Stomach smooth muscle (tissue), 2 donors: ENCODE measurements around the gene PTPRK.
A peak's percentile ranks its signal among the peaks of the same experiment; 100 is the strongest.

ENCODE experiments used
- H3K27ac ChIP-seq: one replicate; pipeline ENCODE4 v1.7.0; 2013; ENCODE audit warnings: mild to moderate bottlenecking, low read length, inconsistent platforms
- H3K27me3 ChIP-seq, 2 donors: one replicate each; pipeline ENCODE4 v1.7.0; 2013; ENCODE audit warnings: low read length in 2 of 2; ENCODE audit not compliant: insufficient read depth in 2 of 2, control insufficient read depth in 1 of 2
- H3K36me3 ChIP-seq, 2 donors: one replicate each; pipeline ENCODE4 v1.7.0; 2013; ENCODE audit warnings: low read length in 2 of 2; ENCODE audit not compliant: control insufficient read depth in 2 of 2, insufficient read depth in 2 of 2
- H3K4me1 ChIP-seq: one replicate; pipeline ENCODE4 v1.7.0; 2013; ENCODE audit warnings: low read length; ENCODE audit not compliant: control insufficient read depth, insufficient read depth
- H3K4me3 ChIP-seq, 2 donors: one replicate each; pipeline ENCODE4 v1.7.0; 2013; ENCODE audit warnings: low read length in 2 of 2
- H3K9ac ChIP-seq, 2 donors: one replicate each; pipeline ENCODE4 v1.7.0; 2013; ENCODE audit warnings: low read length in 2 of 2, mild to moderate bottlenecking in 1 of 2
- H3K9me3 ChIP-seq, 2 donors: one replicate each; pipeline ENCODE4 v1.7.0; 2013; ENCODE audit warnings: low read length in 2 of 2; ENCODE audit not compliant: control insufficient read depth in 2 of 2
- donor health status: healthy.
- donor health status: Pancreatic carcinoma.

The PTPRK gene

DNA sequence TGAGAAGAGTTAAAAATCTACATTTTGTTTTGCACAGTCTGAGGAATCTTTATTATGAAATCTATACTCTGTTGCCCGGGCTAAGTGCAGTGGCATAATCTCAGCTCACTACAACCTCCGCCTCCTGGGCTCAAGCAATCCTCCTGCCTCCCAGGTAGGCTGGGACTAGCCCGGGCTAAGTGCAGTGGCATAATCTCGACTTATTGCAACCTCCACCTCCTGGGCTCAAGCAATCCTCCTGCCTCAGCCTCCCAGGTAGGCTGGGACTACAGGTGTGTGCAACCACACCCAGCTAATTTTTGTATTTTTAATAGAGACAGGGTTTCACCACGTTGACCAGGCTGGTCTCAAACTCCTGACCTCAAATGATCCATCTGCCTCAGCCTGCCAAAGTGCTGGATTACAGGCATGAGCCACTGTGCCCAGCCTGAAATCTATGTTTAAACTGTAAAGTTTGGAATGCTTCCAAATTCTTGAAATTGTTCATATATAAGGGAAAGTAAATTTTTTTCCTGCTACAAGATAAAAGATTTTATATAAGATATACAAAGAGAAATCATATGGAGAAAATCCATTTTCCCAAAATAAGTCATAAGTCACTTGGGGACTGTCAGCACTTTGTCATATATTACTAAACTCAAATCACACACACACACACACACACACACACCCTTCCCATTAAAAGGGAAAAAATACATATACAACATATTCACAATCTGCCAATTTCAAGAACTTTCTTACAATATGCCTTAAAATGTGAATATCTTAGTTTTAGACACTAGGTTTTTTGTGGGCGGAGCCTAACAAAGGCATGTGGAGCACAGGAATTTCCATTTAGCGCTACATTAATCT is 19.4 kb downstream of the PTPRK start:
- Histone ChIP-seq H3K27ac (no peak overlapping the region), H3K9ac (no peak overlapping the region), H3K36me3 (no peaks in the 10 kb centered on the region), H3K9me3 (no peaks in the 10 kb centered on the region), H3K4me1 (peaks cover 12% of the 10 kb centered on the region), H3K27me3 (no peaks in the 10 kb centered on the region), H3K4me3 (no peak overlapping the region)

DNA sequence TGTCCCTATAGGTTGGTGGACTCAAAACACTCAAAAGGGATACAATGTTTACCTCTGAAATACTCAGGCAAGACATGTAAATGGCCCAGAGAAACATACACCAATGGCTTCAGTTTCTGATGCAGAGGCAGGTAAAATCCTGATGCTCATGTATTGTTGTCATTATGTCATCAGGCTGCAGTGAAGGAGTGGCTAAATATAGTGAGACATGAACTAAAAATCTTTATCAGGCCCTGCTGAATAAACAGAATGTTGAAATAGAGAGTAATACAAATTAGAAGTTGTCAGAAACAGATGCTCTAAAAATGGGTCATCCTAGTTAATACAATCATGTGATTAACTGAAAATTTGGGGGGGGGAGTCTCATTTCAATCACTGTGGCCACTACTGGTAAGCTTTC is 20.4 kb downstream of the PTPRK start:
- no peaks in the 10 kb centered on the region for H3K27me3 ChIP-seq
- H3K4me3 ChIP-seq, result no peak overlapping the region
- no peaks in the 10 kb centered on the region for H3K9me3 ChIP-seq
- H3K36me3 ChIP-seq, result no peaks in the 10 kb centered on the region
- no peak overlapping the region for H3K9ac ChIP-seq
- H3K4me1 ChIP-seq, result peaks cover 12% of the 10 kb centered on the region
- no peak overlapping the region for H3K27ac ChIP-seq

DNA sequence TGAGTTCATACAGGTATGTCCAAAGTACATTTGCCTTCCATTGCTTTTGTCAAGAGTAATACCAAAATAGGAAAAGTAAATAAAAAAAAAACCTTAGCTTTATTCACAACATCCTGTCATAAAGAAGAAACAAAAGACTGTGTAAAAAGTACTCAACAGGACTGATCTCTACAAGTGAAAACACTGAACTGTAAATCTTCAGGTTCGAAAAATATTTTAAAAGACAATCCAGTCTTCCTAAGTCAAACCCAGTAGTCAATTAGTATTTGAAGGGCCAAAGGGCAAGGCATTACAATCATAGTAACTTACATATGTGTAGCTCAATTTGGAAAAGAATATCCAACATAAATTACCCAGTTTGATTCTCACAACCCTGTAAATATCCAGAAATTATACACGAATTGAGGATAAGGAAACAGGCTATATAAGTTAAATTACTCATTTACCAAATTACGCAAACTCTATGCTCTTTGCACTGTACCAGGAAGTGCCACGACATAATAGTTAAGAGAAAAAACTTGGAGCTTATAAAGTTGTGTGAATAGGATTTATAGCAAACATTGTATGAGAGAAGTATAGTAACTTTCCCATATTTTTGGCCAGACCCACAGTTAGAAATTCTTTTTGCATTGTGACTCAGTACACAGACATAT is 21.2 kb downstream of the PTPRK start:
- no peaks in the 10 kb centered on the region for H3K36me3 ChIP-seq
- peaks cover 8% of the 10 kb centered on the region for H3K4me1 ChIP-seq
- H3K4me3 ChIP-seq, result no peak overlapping the region
- H3K27me3 ChIP-seq, result no peaks in the 10 kb centered on the region
- H3K27ac ChIP-seq, result no peak overlapping the region
- H3K9me3 ChIP-seq, result no peaks in the 10 kb centered on the region
- H3K9ac ChIP-seq, result no peak overlapping the region

DNA sequence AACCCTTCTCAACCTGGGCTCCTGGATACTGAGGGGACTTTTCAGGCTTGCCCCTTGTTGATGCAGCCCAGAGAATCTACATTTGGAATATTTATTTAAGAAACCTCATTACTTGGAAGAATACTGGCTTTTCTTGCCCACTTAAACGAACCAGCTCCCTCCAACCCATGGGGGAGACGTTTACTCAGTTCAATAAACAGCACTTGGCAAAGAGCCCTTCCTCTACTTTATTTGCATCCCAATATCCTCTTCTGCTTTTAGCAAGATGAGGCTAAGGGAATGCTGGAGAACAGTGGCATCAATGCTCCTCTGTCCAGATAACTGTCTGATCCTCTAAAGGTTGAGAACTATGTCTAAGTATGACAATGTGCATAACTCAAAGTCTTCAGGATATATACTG is 22.2 kb downstream of the PTPRK start:
- no peaks in the 10 kb centered on the region for H3K9me3 ChIP-seq
- H3K9ac ChIP-seq, result no peak overlapping the region
- no peak overlapping the region for H3K4me3 ChIP-seq
- H3K27ac ChIP-seq, result no peak overlapping the region
- no peaks in the 10 kb centered on the region for H3K27me3 ChIP-seq
- no peaks in the 10 kb centered on the region for H3K36me3 ChIP-seq
- H3K4me1 ChIP-seq, result peaks cover 8% of the 10 kb centered on the region

DNA sequence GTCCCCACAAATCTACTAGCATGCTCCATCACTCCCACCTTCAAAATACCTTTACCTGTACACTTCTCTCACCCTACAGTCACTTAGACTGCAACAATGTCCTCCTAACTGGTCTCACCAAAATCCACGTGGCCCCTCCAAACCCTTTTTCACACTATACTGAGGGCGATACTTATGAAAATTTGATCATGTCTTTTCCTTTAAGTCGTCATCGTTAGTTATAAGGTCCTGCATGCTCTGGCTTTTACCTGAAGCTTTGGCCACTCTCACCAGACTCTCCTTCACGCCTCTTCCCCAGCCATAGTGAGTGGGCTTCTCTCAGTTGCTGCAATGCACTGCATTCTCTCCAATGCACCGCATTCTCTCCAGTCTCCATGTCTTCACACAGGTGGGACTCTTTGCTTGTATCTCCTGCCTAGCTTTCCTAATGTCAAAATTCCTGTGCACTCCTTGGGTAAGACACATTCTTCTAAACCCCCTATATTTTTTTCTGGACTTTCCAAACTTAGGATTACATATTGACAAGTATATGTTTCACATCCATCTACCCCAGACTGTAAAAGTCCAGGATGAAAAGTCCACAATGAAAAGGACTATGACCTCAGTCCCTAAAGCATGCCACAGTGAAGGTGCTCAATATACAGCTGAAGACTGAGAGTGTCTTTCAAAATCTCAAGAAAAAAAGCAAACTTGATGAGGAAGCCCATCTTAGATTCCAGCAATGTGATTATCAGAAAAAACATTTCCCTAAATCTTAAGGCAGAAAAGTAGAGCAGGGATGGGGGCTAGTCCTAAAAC is 24.7 kb downstream of the PTPRK start:
- Histone ChIP-seq H3K27me3 (no peaks in the 10 kb centered on the region), H3K4me1 (peaks cover 12% of the 10 kb centered on the region), H3K36me3 (no peaks in the 10 kb centered on the region), H3K9me3 (no peaks in the 10 kb centered on the region), H3K4me3 (no peak overlapping the region), H3K9ac (no peak overlapping the region), H3K27ac (no peak overlapping the region)

DNA sequence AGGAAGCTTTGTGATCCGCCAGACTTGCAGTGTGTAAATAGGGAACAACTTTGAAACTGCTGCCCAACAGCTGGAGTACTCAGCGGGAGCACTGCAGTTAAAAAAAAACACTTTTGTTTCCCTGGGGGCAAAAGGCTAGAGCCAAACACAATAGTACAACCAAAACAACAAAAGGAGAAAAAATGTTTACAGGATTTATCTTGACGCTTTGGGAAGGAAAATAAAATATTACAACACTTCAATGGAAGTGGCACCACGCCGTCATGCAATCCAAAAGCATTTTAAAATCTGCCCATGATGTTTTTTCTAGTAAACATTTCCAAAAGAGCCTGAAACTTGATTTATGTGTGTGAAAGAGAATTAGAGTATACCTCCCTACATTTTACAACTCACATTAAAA is 26.0 kb downstream of the PTPRK start:
- Histone ChIP-seq H3K9ac (no peak overlapping the region), H3K4me3 (no peak overlapping the region), H3K27ac (no peak overlapping the region)

DNA sequence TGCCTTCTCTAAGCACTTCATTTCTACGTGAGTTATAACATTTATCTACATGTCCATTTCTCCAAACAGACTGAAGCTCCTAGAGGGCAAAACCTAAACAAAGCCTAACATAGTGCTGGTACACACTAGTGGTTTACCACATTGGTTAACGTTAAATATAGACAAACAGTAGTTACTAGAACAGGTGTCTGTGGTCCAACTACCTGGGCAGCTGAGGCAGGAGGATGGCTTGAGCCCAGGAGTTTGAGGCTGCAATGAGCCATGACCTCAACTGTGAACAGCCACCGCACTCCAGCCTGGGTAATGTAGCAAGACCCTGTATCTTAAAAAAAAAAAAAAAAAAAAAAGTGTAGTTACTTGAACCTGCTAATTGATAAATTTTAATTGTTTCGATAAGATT is 26.5 kb downstream of the PTPRK start:
- Histone ChIP-seq H3K27me3 (no peaks in the 10 kb centered on the region), H3K36me3 (no peaks in the 10 kb centered on the region), H3K4me3 (no peak overlapping the region), H3K27ac (no peak overlapping the region), H3K4me1 (peaks cover 15% of the 10 kb centered on the region), H3K9me3 (no peaks in the 10 kb centered on the region), H3K9ac (no peak overlapping the region)

More for the DNA sequence above, 26.0 kb downstream of the PTPRK start:
- Histone ChIP-seq H3K27me3 (no peaks in the 10 kb centered on the region), H3K4me1 (peaks cover 15% of the 10 kb centered on the region), H3K36me3 (no peaks in the 10 kb centered on the region), H3K9me3 (no peaks in the 10 kb centered on the region)

DNA sequence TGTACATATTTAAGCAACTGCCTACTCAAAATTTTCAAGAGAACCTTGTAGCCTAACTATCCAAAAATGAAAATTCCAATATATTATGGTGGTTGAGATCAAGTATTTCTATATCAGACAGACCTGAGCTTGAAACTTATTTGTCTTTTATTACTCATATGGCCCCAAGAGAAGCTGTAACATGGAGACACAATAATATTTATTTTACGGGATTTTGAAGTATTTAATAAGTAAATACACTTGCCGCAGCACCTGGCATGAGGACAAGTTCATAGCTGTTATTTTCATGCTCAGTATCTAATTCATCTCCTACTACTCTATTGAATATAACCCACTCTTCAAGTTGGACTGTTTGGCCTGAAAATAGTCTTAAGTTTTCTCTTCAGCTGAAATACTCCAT is 28.0 kb downstream of the PTPRK start:
- H3K9ac ChIP-seq, result peak overlapping the region in 1 of 2 donors; percentile 30
- no peaks in the 10 kb centered on the region for H3K9me3 ChIP-seq
- peak overlapping the region; percentile 28 to 74 for H3K4me3 ChIP-seq
- peaks cover 10% of the 10 kb centered on the region for H3K4me1 ChIP-seq
- H3K36me3 ChIP-seq, result no peaks in the 10 kb centered on the region
- no peaks in the 10 kb centered on the region for H3K27me3 ChIP-seq
- H3K27ac ChIP-seq, result peak overlapping the region; percentile 61

DNA sequence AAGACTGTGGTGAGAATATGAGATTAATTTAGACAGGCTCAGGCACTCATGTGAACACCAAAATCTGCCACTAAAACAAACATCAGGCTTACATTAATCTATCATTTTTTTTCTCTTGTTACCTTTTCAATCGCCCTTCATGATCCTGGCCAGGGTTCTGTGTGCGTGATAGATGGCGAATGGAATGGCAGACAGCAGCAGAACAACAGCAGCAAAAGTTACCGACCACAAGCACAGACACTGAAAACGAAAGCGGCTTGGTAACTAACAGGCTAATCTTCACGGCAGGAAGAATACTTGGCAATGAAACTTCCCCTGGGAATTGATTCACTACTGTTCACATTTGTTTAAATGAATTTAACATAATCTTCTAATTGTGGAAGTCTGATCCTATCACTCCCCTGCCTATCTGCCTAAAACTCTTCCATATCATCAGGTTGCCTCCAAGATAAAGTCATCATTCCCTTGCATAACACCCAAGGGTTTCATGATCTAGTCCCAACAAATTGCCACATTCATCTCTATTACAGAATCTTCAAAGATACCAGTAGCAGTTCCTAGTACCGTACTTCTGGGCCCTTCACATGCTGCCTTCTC is 28.7 kb downstream of the PTPRK start:
- peak overlapping the region; percentile 61 for H3K27ac ChIP-seq
- peak overlapping the region; percentile 28 to 74 for H3K4me3 ChIP-seq
- no peaks in the 10 kb centered on the region for H3K36me3 ChIP-seq

DNA sequence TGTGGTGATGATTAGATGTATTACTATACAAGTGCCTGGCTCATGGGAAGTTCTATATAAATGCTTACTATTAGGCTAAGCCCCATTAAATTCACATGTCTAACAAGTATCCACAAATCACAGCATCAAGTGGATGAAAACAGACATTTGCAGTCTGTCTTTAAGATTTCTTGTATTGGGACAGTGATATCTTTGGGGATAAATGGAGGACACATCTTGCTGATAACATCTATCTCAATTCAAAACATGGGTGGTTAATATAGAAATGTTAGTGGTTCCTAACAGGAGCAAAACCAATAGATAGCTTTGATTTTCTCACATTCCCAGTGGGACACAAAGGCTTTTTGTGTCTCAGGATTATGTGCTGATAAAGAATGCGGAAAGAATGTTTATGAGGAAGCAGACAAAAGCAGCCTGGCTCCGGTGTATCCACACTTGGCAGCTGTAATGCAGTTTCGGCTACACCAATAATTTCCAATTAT is 29.3 kb downstream of the PTPRK start:
- Histone ChIP-seq H3K36me3 (no peaks in the 10 kb centered on the region), H3K27me3 (no peaks in the 10 kb centered on the region), H3K27ac (peak overlapping the region; percentile 61), H3K4me3 (peak overlapping the region; percentile 28 to 74), H3K9me3 (no peaks in the 10 kb centered on the region), H3K9ac (peak overlapping the region; percentile 30 to 38), H3K4me1 (peaks cover 10% of the 10 kb centered on the region)

More for the DNA sequence above, 28.7 kb downstream of the PTPRK start:
- Histone ChIP-seq H3K9me3 (no peaks in the 10 kb centered on the region), H3K4me1 (peaks cover 10% of the 10 kb centered on the region), H3K27me3 (no peaks in the 10 kb centered on the region), H3K9ac (peak overlapping the region; percentile 30 to 60)
